OCI-LY3 (cell line): Measurements from ENCODE around the gene FOSL1.
"Not testable (repeated sequence)": the region's sequence is repeated elsewhere in the genome, so short reads cannot be mapped to it uniquely, and the experiment has no call there.

Source experiments
- CTCF ChIP-seq: fragments of 200-600, 300-600 bp; sonication (generic); IDR thresholded peaks from 2 replicates; pipeline ENCODE4 v1.5.1; 2014; ENCODE audit warnings: antibody characterized with exemption, low read length, low read depth
- EZH2phosphoT487 ChIP-seq: fragments of 200-600 bp; shearing (Covaris generic); IDR thresholded peaks from 2 replicates; pipeline ENCODE4 v1.6.1; 2018; ENCODE audit warnings: antibody characterized with exemption, mixed run types, low read depth

- not testable (repeated sequence) for TF ChIP-seq CTCF, EZH2phosphoT487
These were observed 51.5 kb downstream of the FOSL1 start for GRCh38 chr11:65848693-65849092.
